Measurements from ENCODE around the gene GMPR.

Gene GMPR

DNA sequence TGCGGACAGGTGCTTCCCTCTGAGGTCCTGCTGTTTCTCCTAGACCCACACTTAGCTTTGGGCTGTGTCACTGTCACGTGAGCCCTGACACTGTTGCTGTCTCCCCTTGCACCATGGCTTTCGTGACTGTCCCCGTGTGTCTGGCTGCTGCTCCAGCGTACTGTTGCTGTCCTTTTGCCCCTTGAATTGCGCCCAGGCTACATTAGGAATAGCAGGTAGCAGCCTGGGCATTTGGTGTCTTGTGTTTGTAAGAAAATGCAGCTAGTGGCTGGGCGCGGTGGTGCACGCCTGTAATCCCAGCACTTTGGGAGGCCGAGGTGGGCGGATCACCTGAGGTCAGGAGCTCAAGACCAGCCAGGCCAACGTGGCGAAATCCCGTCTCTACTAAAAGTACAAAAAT, 46.1 kb downstream of the GMPR start:
- Mint-ChIP-seq H3K27me3 (ENCODE audit: low read depth) (no peaks in the 10 kb centered on the region), H3K4me3 (no peak overlapping the region), H3K36me3 (ENCODE audit: low read depth) (no peaks in the 10 kb centered on the region), H3K27ac (no peak overlapping the region), H3K9me3 (no peaks in the 10 kb centered on the region), H3K4me1 (ENCODE audit: low read depth) (no peaks in the 10 kb centered on the region)

DNA sequence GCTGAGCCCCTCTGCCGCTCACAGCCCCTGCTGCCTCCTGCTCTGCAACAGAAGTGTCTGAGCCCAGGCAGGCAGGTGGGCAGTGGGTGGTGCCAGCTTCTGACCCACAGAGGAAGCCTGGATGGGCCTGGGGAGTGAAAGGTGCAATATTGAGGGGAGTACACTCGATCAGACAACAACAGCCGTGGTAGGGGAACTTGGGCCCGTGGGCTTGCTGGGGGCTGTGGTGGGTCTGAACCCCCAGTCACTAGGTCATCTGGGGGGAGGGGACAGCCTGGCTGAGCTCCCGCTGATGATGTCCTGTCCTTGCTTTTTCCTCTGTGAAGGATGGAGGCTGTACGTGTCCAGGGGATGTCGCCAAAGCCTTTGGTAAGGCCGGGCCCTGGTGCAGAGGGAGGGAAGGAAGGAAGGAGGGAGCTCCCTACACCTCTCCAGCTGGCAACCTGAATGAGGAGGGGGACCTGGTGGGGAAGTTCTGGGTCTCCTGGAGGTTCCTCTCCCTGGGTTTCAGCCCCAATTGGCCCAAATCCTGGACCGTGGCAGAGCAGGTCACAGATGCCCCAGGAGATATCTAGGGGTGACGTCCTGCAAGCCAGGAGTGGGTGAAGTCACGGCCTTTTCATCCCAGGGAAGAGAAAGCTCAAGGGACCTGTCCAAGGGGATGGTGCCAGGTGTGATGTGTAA, 47.2 kb downstream of the GMPR start:
- H3K27me3 Mint-ChIP-seq (ENCODE audit: low read depth): no peaks in the 10 kb centered on the region
- H3K4me3 Mint-ChIP-seq: no peak overlapping the region
- no peaks in the 10 kb centered on the region for H3K36me3 Mint-ChIP-seq (ENCODE audit: low read depth)
- no peak overlapping the region for H3K27ac Mint-ChIP-seq
- no peaks in the 10 kb centered on the region for H3K4me1 Mint-ChIP-seq (ENCODE audit: low read depth)
- no peaks in the 10 kb centered on the region for H3K9me3 Mint-ChIP-seq

DNA sequence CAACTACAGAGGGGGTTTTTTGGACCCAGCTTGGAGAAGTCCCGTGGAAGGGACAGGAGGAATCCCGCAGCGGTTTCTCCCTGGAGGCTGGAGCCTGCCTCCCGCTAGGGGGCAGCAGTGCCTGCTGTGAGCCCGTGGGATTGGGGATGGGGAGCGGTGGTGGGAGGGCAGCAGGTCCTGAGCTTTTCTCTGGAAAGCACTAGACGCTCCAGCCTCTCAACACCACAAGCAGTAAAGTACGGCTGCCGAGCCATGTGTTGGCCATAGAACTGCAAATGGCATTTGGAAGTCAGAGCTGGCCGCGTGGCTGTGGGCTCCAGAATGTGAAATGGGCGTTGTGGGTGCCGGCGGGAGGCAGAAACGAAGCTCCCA, 47.8 kb downstream of the GMPR start:
- H3K9me3 Mint-ChIP-seq: no peaks in the 10 kb centered on the region
- no peak overlapping the region for H3K27ac Mint-ChIP-seq
- H3K36me3 Mint-ChIP-seq (ENCODE audit: low read depth): no peaks in the 10 kb centered on the region
- H3K27me3 Mint-ChIP-seq (ENCODE audit: low read depth): no peaks in the 10 kb centered on the region
- H3K4me3 Mint-ChIP-seq: no peak overlapping the region
- no peaks in the 10 kb centered on the region for H3K4me1 Mint-ChIP-seq (ENCODE audit: low read depth)

GRCh38 chr6:16288163-16288562, 49.8 kb downstream of the GMPR start:
- no peaks in the 10 kb centered on the region for H3K4me1 Mint-ChIP-seq (ENCODE audit: low read depth)
- no peak overlapping the region for H3K4me3 Mint-ChIP-seq
- H3K36me3 Mint-ChIP-seq (ENCODE audit: low read depth): no peaks in the 10 kb centered on the region

GRCh38 chr6:16291739-16292138, 53.4 kb downstream of the GMPR start:
- H3K27me3 Mint-ChIP-seq (ENCODE audit: low read depth): no peaks in the 10 kb centered on the region
- no peak overlapping the region for H3K27ac Mint-ChIP-seq
- no peaks in the 10 kb centered on the region for H3K9me3 Mint-ChIP-seq
- no peak overlapping the region for H3K4me3 Mint-ChIP-seq
- H3K36me3 Mint-ChIP-seq (ENCODE audit: low read depth): no peaks in the 10 kb centered on the region
- no peaks in the 10 kb centered on the region for H3K4me1 Mint-ChIP-seq (ENCODE audit: low read depth)

More at GRCh38 chr6:16288163-16288562, 49.8 kb downstream of the GMPR start:
- no peaks in the 10 kb centered on the region for H3K9me3 Mint-ChIP-seq
- H3K27ac Mint-ChIP-seq: no peak overlapping the region
- no peaks in the 10 kb centered on the region for H3K27me3 Mint-ChIP-seq (ENCODE audit: low read depth)

GRCh38 chr6:16292432-16292831, 54.0 kb downstream of the GMPR start:
- no peak overlapping the region for H3K4me3 Mint-ChIP-seq
- H3K27me3 Mint-ChIP-seq (ENCODE audit: low read depth): no peaks in the 10 kb centered on the region
- no peaks in the 10 kb centered on the region for H3K36me3 Mint-ChIP-seq (ENCODE audit: low read depth)
- no peak overlapping the region for H3K27ac Mint-ChIP-seq
- H3K9me3 Mint-ChIP-seq: no peaks in the 10 kb centered on the region
- no peaks in the 10 kb centered on the region for H3K4me1 Mint-ChIP-seq (ENCODE audit: low read depth)

DNA sequence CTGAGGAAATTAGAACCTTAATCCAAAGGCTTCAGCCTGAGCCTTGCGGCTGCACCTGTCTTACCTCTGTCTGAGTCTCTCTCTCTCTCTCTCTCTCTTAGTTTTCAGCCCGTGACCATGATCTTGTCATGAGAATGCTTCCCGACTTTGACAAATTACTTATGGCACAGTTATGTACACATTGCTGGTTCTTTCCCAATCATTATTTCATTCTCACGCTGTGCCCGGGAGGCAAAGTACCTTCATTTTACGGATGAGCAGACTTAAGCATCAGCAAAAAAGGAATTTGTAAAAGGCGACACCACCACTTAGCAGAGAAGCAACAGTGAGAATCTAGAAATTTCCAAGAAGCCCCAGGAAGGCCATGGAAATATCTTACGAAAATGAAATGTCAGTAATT, 54.6 kb downstream of the GMPR start:
- H3K4me1 Mint-ChIP-seq (ENCODE audit: low read depth): no peaks in the 10 kb centered on the region
- no peaks in the 10 kb centered on the region for H3K36me3 Mint-ChIP-seq (ENCODE audit: low read depth)
- H3K9me3 Mint-ChIP-seq: no peaks in the 10 kb centered on the region
- no peak overlapping the region for H3K4me3 Mint-ChIP-seq
- no peak overlapping the region for H3K27ac Mint-ChIP-seq
- H3K27me3 Mint-ChIP-seq (ENCODE audit: low read depth): no peaks in the 10 kb centered on the region

GRCh38 chr6:16294371-16294770, 56.0 kb downstream of the GMPR start:
- H3K36me3 Mint-ChIP-seq (ENCODE audit: low read depth): no peaks in the 10 kb centered on the region
- no peaks in the 10 kb centered on the region for H3K4me1 Mint-ChIP-seq (ENCODE audit: low read depth)
- no peak overlapping the region for H3K27ac Mint-ChIP-seq
- no peaks in the 10 kb centered on the region for H3K9me3 Mint-ChIP-seq
- H3K4me3 Mint-ChIP-seq: no peak overlapping the region
- H3K27me3 Mint-ChIP-seq (ENCODE audit: low read depth): no peaks in the 10 kb centered on the region

- Mint-ChIP-seq H3K27ac (peak overlapping the region; percentile 49), H3K36me3 (ENCODE audit: low read depth) (no peaks in the 10 kb centered on the region), H3K4me1 (ENCODE audit: low read depth) (no peaks in the 10 kb centered on the region), H3K27me3 (ENCODE audit: low read depth) (no peaks in the 10 kb centered on the region), H3K4me3 (no peak overlapping the region), H3K9me3 (no peaks in the 10 kb centered on the region)
Measured at GRCh38 chr6:16295060-16295459, 56.7 kb downstream of the GMPR start.

GRCh38 chr6:16295471-16295870, 57.1 kb downstream of the GMPR start:
- Mint-ChIP-seq H3K4me3 (no peak overlapping the region), H3K27me3 (ENCODE audit: low read depth) (no peaks in the 10 kb centered on the region), H3K36me3 (ENCODE audit: low read depth) (no peaks in the 10 kb centered on the region), H3K27ac (no peak overlapping the region), H3K4me1 (ENCODE audit: low read depth) (no peaks in the 10 kb centered on the region), H3K9me3 (no peaks in the 10 kb centered on the region)

DNA sequence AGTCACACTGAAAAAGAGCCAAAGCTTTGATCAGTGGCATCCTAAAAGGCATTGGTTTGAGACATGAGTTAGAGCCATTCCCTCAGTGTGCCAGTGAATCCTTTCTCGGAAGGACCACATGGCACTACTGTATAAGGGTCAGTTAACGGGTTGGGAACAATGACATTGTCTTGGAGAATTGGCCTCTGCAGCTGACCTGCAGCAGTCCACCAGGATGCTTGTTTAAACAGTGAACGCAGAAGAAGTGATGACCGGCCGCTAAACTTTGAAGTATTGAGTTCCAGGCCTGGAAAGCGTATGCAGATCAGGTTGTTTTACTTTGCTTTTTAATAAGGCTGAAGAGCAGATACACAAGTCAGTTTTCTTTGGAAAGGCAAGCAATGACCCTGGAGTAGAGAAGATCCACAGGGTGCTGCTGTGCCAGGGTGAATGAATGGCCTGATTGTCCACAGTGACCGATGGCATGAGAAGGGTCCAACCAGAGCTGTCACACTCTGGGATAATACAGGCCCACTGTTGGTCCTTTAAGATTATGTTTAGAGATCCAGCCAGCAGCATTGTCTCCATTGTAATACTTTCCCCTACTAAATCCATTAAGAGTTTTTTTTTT, 57.8 kb downstream of the GMPR start:
- Mint-ChIP-seq H3K36me3 (ENCODE audit: low read depth) (no peaks in the 10 kb centered on the region), H3K27ac (no peak overlapping the region)

DNA sequence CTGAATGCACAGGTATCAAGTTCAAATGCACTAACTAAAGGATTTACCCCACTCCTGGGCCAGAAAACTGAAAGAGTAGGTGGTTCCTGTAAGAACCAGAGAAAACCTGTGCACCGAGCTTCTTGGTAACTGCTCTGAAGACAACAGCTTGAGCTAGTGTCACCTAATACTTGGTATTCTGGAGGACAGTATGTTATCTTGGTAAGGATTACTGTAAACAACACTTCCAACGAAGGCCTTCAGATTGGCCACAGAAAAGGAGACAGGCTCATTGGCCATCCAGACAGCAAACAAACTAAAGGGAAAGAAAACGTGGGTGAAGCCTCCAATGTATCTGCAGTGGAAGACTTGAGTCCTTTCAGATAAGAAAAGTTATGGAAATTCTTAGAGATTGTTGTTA, 61.5 kb downstream of the GMPR start:
- no peaks in the 10 kb centered on the region for H3K4me1 Mint-ChIP-seq (ENCODE audit: low read depth)
- H3K4me3 Mint-ChIP-seq: no peak overlapping the region
- H3K9me3 Mint-ChIP-seq: no peaks in the 10 kb centered on the region
- no peak overlapping the region for H3K27ac Mint-ChIP-seq
- no peaks in the 10 kb centered on the region for H3K27me3 Mint-ChIP-seq (ENCODE audit: low read depth)
- H3K36me3 Mint-ChIP-seq (ENCODE audit: low read depth): peaks cover 2% of the 10 kb centered on the region

More for the DNA sequence above, 57.8 kb downstream of the GMPR start:
- no peaks in the 10 kb centered on the region for H3K27me3 Mint-ChIP-seq (ENCODE audit: low read depth)
- no peaks in the 10 kb centered on the region for H3K9me3 Mint-ChIP-seq
- H3K4me3 Mint-ChIP-seq: no peak overlapping the region
- no peaks in the 10 kb centered on the region for H3K4me1 Mint-ChIP-seq (ENCODE audit: low read depth)

DNA sequence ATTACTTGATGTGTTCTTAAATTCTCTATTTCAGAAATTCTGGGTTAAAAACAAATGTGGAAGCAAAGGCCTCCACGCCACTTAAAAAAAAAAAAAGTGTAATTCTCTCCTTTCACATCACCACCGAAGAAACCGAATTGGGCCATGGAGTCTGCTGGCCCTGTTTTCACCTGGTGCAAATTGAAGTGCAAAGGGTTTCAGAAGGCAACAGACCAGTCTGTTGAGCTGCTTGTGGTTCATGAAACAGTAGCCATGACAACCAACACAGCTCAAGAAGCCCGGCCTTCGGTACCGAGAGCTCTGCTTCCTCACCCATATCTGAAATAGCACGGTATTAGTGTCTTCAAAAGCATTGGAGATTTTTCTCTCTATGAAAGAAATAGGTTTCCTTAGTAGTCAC, 63.1 kb downstream of the GMPR start:
- Mint-ChIP-seq H3K4me1 (ENCODE audit: low read depth) (no peaks in the 10 kb centered on the region), H3K9me3 (no peaks in the 10 kb centered on the region), H3K27ac (no peak overlapping the region), H3K36me3 (ENCODE audit: low read depth) (peaks cover 8% of the 10 kb centered on the region), H3K27me3 (ENCODE audit: low read depth) (no peaks in the 10 kb centered on the region), H3K4me3 (no peak overlapping the region)

- Mint-ChIP-seq H3K27me3 (ENCODE audit: low read depth) (no peaks in the 10 kb centered on the region), H3K36me3 (ENCODE audit: low read depth) (peaks cover 12% of the 10 kb centered on the region), H3K4me1 (ENCODE audit: low read depth) (no peaks in the 10 kb centered on the region)
Measured at GRCh38 chr6:16302721-16303552, 64.5 kb downstream of the GMPR start.

DNA sequence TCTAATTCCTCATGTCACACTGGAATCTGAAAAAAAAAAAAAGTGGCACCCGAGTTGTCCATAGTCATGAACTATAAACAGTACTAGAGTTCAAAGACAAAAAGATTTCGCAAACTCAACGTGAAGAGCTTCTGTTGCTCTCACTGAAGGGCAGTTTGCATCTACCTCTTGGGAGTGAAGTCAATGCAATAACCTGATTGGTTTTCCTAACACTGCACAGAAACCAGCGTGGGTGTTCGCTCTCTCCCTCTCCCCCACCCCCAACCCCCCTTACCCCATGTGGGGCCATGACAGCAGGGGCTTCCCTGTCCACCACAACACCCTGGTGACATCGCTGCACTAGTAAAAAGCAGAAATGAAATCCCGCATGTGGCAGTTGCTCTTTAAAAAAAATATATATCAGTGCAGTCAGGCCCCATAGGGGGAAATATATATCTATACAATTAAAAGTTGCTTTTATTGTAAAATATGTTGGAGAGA, 66.9 kb downstream of the GMPR start:
- Mint-ChIP-seq H3K9me3 (no peaks in the 10 kb centered on the region), H3K27ac (no peak overlapping the region), H3K4me1 (ENCODE audit: low read depth) (peaks cover 1% of the 10 kb centered on the region), H3K36me3 (ENCODE audit: low read depth) (peaks cover 19% of the 10 kb centered on the region), H3K4me3 (no peak overlapping the region), H3K27me3 (ENCODE audit: low read depth) (no peaks in the 10 kb centered on the region)

More at GRCh38 chr6:16302721-16303552, 64.5 kb downstream of the GMPR start:
- no peak overlapping the region for H3K27ac Mint-ChIP-seq
- no peak overlapping the region for H3K4me3 Mint-ChIP-seq
- no peaks in the 10 kb centered on the region for H3K9me3 Mint-ChIP-seq

All from T-helper 1 cell treated with Interleukin-12 subunit alpha and Interleukin-12 subunit beta and Interleukin-4 antibody, amounts not matched to agents 30 μg/mL and 1 μg/mL, for 36 hours (primary cell).